NCI-H146 (cell line): ENCODE measurements around the gene TNNT2.
A peak's percentile ranks its signal among the peaks of the same experiment; 100 is the strongest.

Source experiments
- DNase-seq: peaks from one replicate; lab custom pipeline; 2025; lab: John Stamatoyannopoulos, UW

TNNT2 gene

GRCh38 chr1:201377611-201378092, at the start of gene TNNT2:
Gene TNNT2 (minus strand): TSS chr1:201377680. CDS start chr1:201373254, 4,426 bp downstream.
- DNase-seq: no peak

- no peak for DNase-seq
These were observed 49.2 kb upstream of the TNNT2 start for GRCh38 chr1:201426479-201427310.

GRCh38 chr1:201424146-201424545, 46.7 kb upstream of the TNNT2 start:
- DNase-seq: no peak

- no peak for DNase-seq
These were observed 46.2 kb upstream of the TNNT2 start for GRCh38 chr1:201423655-201424054.

GRCh38 chr1:201422436-201423030, 45.1 kb upstream of the TNNT2 start:
- DNase-seq: no peak

GRCh38 chr1:201422026-201422425, 44.5 kb upstream of the TNNT2 start:
- DNase-seq: no peak

- no peak for DNase-seq
These were observed 43.6 kb upstream of the TNNT2 start for GRCh38 chr1:201421041-201421440.

- DNase-seq: no peak
These were observed 43.1 kb upstream of the TNNT2 start for GRCh38 chr1:201420608-201421002.

- DNase-seq: no peak
These were observed 42.5 kb upstream of the TNNT2 start for GRCh38 chr1:201419746-201420607.

- no peak for DNase-seq
These were observed 41.8 kb upstream of the TNNT2 start for GRCh38 chr1:201419256-201419655.

GRCh38 chr1:201418461-201418860, 41.0 kb upstream of the TNNT2 start:
- no peak for DNase-seq

GRCh38 chr1:201414051-201414738, 36.7 kb upstream of the TNNT2 start:
- DNase-seq: no peak

- no peak for DNase-seq
These were observed 33.8 kb upstream of the TNNT2 start for GRCh38 chr1:201411292-201411691.

- no peak for DNase-seq
These were observed 32.0 kb upstream of the TNNT2 start for GRCh38 chr1:201409440-201409839.

GRCh38 chr1:201408834-201409200, 31.3 kb upstream of the TNNT2 start:
- no peak for DNase-seq

- peak; percentile 75 for DNase-seq
These were observed 30.8 kb upstream of the TNNT2 start for GRCh38 chr1:201408176-201408833.

GRCh38 chr1:201406831-201407406, 29.4 kb upstream of the TNNT2 start:
- DNase-seq: no peak

GRCh38 chr1:201405484-201405831, 28.0 kb upstream of the TNNT2 start:
- no peak for DNase-seq

GRCh38 chr1:201404722-201405483, 27.4 kb upstream of the TNNT2 start:
- DNase-seq: no peak

- no peak for DNase-seq
These were observed 26.6 kb upstream of the TNNT2 start for GRCh38 chr1:201404055-201404454.
